Measurements from ENCODE around the gene PTPRN2.

PTPRN2 gene

GRCh38 chr7:157575777-157576176 lies 1011.8 kb downstream of the PTPRN2 start:
- H3K4me3 ChIP-seq (ENCODE audit: low read depth, low read length), result no peak overlapping the region

DNA sequence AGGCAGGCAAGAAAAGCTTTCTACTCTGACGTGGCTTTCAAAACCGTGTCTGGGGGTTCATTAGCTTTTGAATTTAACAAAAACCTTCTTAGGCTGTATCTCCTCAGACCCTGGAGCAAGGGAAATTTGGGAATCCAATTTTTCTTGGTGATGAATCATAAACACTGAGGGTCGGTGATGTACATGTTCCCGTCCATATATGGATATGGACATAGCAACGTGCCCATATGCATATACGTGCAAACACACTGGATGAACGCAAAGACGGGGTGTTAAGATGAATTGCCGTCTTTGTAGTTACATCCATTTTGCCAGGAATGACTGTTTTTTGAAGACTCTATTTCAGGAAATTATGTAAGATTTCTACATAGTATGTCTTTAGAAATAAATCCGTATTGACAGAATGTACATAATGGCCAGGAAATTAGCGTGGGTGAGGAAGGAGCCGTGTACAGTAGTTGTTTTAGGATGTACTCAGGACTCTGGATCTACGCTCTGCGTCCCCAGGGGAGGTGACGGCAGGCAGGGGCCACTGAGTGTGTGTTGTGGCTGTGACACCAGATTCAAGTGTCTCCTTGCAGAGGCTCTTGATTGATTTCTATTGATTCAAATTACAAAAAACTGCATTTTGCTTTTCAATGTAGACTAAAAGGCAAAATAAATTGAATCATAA lies 1012.6 kb downstream of the PTPRN2 start:
- DNase-seq (ENCODE audit: low read depth), result no peak

More at GRCh38 chr7:157575777-157576176, 1011.8 kb downstream of the PTPRN2 start:
- no peak for DNase-seq (ENCODE audit: low read depth)
- in situ Hi-C loops (cut with HindIII; ENCODE audit: low sequenced_read_pairs), result no loop called here
- TF ChIP-seq, protein P1, sequence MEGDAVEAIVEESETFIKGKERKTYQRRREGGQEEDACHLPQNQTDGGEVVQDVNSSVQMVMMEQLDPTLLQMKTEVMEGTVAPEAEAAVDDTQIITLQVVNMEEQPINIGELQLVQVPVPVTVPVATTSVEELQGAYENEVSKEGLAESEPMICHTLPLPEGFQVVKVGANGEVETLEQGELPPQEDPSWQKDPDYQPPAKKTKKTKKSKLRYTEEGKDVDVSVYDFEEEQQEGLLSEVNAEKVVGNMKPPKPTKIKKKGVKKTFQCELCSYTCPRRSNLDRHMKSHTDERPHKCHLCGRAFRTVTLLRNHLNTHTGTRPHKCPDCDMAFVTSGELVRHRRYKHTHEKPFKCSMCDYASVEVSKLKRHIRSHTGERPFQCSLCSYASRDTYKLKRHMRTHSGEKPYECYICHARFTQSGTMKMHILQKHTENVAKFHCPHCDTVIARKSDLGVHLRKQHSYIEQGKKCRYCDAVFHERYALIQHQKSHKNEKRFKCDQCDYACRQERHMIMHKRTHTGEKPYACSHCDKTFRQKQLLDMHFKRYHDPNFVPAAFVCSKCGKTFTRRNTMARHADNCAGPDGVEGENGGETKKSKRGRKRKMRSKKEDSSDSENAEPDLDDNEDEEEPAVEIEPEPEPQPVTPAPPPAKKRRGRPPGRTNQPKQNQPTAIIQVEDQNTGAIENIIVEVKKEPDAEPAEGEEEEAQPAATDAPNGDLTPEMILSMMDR (IDR thresholded peaks at IDR 0.05; ENCODE audit: low read depth, low read length, missing control alignments), result no peak

GRCh38 chr7:157574120-157574825 lies 1013.4 kb downstream of the PTPRN2 start:
- in situ Hi-C loops (cut with HindIII; ENCODE audit: low sequenced_read_pairs), result no loop called here
- H3K4me3 ChIP-seq (ENCODE audit: low read depth, low read length), result no peak overlapping the region
- DNase-seq (ENCODE audit: low read depth), result no peak
- TF ChIP-seq, protein P1 (IDR thresholded peaks at IDR 0.05; ENCODE audit: low read depth, low read length, missing control alignments), result no peak

More for the DNA sequence above, 1012.6 kb downstream of the PTPRN2 start:
- TF ChIP-seq, protein P1 (IDR thresholded peaks at IDR 0.05; ENCODE audit: low read depth, low read length, missing control alignments), result no peak
- H3K4me3 ChIP-seq (ENCODE audit: low read depth, low read length), result no peak overlapping the region
- in situ Hi-C loops (cut with HindIII; ENCODE audit: low sequenced_read_pairs), result no loop called here

GRCh38 chr7:157573244-157573643 lies 1014.4 kb downstream of the PTPRN2 start:
- no peak overlapping the region for H3K4me3 ChIP-seq (ENCODE audit: low read depth, low read length)
- in situ Hi-C loops (cut with HindIII; ENCODE audit: low sequenced_read_pairs), result no loop called here
- DNase-seq (ENCODE audit: low read depth), result no peak
- TF ChIP-seq, protein P1 (IDR thresholded peaks at IDR 0.05; ENCODE audit: low read depth, low read length, missing control alignments), result no peak

- TF ChIP-seq, protein P1 (IDR thresholded peaks at IDR 0.05; ENCODE audit: low read depth, low read length, missing control alignments), result no peak
- in situ Hi-C loops (cut with HindIII; ENCODE audit: low sequenced_read_pairs), result no loop called here
- no peak overlapping the region for H3K4me3 ChIP-seq (ENCODE audit: low read depth, low read length)
- DNase-seq (ENCODE audit: low read depth), result no peak
Measured at GRCh38 chr7:157572622-157573021, 1015.0 kb downstream of the PTPRN2 start.

GRCh38 chr7:157570531-157571200 lies 1017.0 kb downstream of the PTPRN2 start:
- DNase-seq (ENCODE audit: low read depth), result no peak
- TF ChIP-seq, protein P1 (IDR thresholded peaks at IDR 0.05; ENCODE audit: low read depth, low read length, missing control alignments), result no peak
- H3K4me3 ChIP-seq (ENCODE audit: low read depth, low read length), result no peak overlapping the region
- in situ Hi-C loops (cut with HindIII; ENCODE audit: low sequenced_read_pairs), result no loop called here

All from astrocyte of the cerebellum (primary cell).